ENCODE data around the gene ENDOU.

Gene ENDOU

GRCh38 chr12:47757840-47758583 is 32.7 kb upstream of the ENDOU start:
- H3K27ac ChIP-seq: peak overlapping the region; percentile 78
- DNase-seq (ENCODE audit: low read depth, low spot score): no peak

GRCh38 chr12:47757364-47757839 is 32.1 kb upstream of the ENDOU start:
- DNase-seq (ENCODE audit: low read depth, low spot score): no peak
- peak overlapping the region; percentile 78 for H3K27ac ChIP-seq

- DNase-seq (ENCODE audit: low read depth, low spot score): no peak
- peak overlapping the region; percentile 100 for H3K27ac ChIP-seq
Observed at GRCh38 chr12:47755655-47756562, 30.6 kb upstream of the ENDOU start.

- DNase-seq (ENCODE audit: low read depth, low spot score): no peak
- H3K27ac ChIP-seq: peak overlapping the region; percentile 100
Observed at GRCh38 chr12:47754881-47755280, 29.6 kb upstream of the ENDOU start.

- no peak for DNase-seq (ENCODE audit: low read depth, low spot score)
- H3K27ac ChIP-seq: peak overlapping the region; percentile 100
Observed at GRCh38 chr12:47754126-47754525, 28.8 kb upstream of the ENDOU start.

- H3K27ac ChIP-seq: peak overlapping the region; percentile 100
- DNase-seq (ENCODE audit: low read depth, low spot score): no peak
Observed at GRCh38 chr12:47753021-47754001, 28.0 kb upstream of the ENDOU start.

- peak overlapping the region; percentile 100 for H3K27ac ChIP-seq
- peak; percentile 80 for DNase-seq (ENCODE audit: low read depth, low spot score)
Observed at GRCh38 chr12:47752552-47752951, 27.3 kb upstream of the ENDOU start.

GRCh38 chr12:47752121-47752520 is 26.8 kb upstream of the ENDOU start:
- H3K27ac ChIP-seq: peak overlapping the region; percentile 100
- no peak for DNase-seq (ENCODE audit: low read depth, low spot score)

GRCh38 chr12:47751561-47751960 is 26.3 kb upstream of the ENDOU start:
- DNase-seq (ENCODE audit: low read depth, low spot score): no peak
- H3K27ac ChIP-seq: peak overlapping the region; percentile 100

- H3K27ac ChIP-seq: peak overlapping the region; percentile 100
- no peak for DNase-seq (ENCODE audit: low read depth, low spot score)
Observed at GRCh38 chr12:47750916-47751470, 25.7 kb upstream of the ENDOU start.

GRCh38 chr12:47750229-47750798 is 25.0 kb upstream of the ENDOU start:
- no peak overlapping the region for H3K27ac ChIP-seq
- no peak for DNase-seq (ENCODE audit: low read depth, low spot score)

GRCh38 chr12:47748899-47749298 is 23.6 kb upstream of the ENDOU start:
- H3K27ac ChIP-seq: no peak overlapping the region
- DNase-seq (ENCODE audit: low read depth, low spot score): no peak

- no peak overlapping the region for H3K27ac ChIP-seq
- no peak for DNase-seq (ENCODE audit: low read depth, low spot score)
Observed at GRCh38 chr12:47748507-47748828, 23.2 kb upstream of the ENDOU start.

GRCh38 chr12:47747596-47748506 is 22.6 kb upstream of the ENDOU start:
- no peak for DNase-seq (ENCODE audit: low read depth, low spot score)
- no peak overlapping the region for H3K27ac ChIP-seq

GRCh38 chr12:47747126-47747525 is 21.8 kb upstream of the ENDOU start:
- no peak overlapping the region for H3K27ac ChIP-seq
- DNase-seq (ENCODE audit: low read depth, low spot score): no peak

GRCh38 chr12:47746523-47746922 is 21.2 kb upstream of the ENDOU start:
- no peak overlapping the region for H3K27ac ChIP-seq
- DNase-seq (ENCODE audit: low read depth, low spot score): no peak

GRCh38 chr12:47746073-47746472 is 20.8 kb upstream of the ENDOU start:
- no peak overlapping the region for H3K27ac ChIP-seq
- DNase-seq (ENCODE audit: low read depth, low spot score): no peak

- no peak for DNase-seq (ENCODE audit: low read depth, low spot score)
- no peak overlapping the region for H3K27ac ChIP-seq
Observed at GRCh38 chr12:47745485-47746041, 20.3 kb upstream of the ENDOU start.

Data from epithelial cell of prostate (primary cell).